ENCODE data around the gene C22orf42. TPM values are rescaled to one million over a fixed set of nuclear protein-coding genes. Genes with fewer than 3 reads are reported as not detected.

The C22orf42 gene
- total RNA-seq, 2 experiments from 2014 or later = not detected

DNA sequence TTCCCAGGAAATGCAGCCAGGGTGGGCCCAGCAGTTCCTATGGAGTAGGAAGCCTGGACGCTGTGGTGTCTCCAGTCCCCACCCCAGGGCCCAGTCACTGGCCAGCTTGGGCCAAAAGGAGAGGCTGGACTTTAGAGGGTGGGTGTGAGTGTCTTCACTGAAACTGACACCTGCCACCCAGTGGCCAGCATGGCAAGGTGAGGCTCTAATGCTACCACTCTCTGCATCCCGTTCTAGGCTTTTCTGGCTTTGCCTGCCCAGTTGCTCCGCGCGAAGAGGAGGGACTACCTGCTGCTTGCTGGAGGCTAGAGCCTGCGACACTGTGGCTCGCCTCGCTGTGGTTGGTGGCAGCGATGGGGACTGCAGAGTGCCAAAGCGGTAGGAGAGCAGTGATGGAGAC, 35.4 kb downstream of the C22orf42 start:
- peaks cover 0 to 3% of the 10 kb centered on the region in 2 experiments for H3K9me3 ChIP-seq (ENCODE audit: control insufficient read depth in 1 of 2, insufficient read depth in 1 of 2, low read length in 2 of 2)
- H3K27ac Mint-ChIP-seq = no peak overlapping the region
- TF ChIP-seq, protein P1, sequence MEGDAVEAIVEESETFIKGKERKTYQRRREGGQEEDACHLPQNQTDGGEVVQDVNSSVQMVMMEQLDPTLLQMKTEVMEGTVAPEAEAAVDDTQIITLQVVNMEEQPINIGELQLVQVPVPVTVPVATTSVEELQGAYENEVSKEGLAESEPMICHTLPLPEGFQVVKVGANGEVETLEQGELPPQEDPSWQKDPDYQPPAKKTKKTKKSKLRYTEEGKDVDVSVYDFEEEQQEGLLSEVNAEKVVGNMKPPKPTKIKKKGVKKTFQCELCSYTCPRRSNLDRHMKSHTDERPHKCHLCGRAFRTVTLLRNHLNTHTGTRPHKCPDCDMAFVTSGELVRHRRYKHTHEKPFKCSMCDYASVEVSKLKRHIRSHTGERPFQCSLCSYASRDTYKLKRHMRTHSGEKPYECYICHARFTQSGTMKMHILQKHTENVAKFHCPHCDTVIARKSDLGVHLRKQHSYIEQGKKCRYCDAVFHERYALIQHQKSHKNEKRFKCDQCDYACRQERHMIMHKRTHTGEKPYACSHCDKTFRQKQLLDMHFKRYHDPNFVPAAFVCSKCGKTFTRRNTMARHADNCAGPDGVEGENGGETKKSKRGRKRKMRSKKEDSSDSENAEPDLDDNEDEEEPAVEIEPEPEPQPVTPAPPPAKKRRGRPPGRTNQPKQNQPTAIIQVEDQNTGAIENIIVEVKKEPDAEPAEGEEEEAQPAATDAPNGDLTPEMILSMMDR (IDR thresholded peaks at IDR 0.05) = no peak
- POLR2A ChIA-PET = no interaction called here
- H3K4me3 ChIP-seq (ENCODE audit: low read length) = no peak overlapping the region
- no peaks in the 10 kb centered on the region for H3K9me3 Mint-ChIP-seq
- intact Hi-C loops (cut with DNase I, micrococcal nuclease) = no loop called here
- DNase-seq (no peak), ATAC-seq (ENCODE audit: poor library complexity) (no peak)
- H3K27ac ChIP-seq (ENCODE audit: low read depth in 1 of 2, low read length in 2 of 2) = no peak overlapping the region
- H3K27me3 ChIP-seq (ENCODE audit: control insufficient read depth in 1 of 2, insufficient read depth in 2 of 2, low read length in 2 of 2) = no peaks in the 10 kb centered on the region
- H3K4me1 ChIP-seq (ENCODE audit: insufficient read depth, low read length) = peaks cover 5% of the 10 kb centered on the region
- H3K4me3 Mint-ChIP-seq = no peak overlapping the region
- no peaks in the 10 kb centered on the region for H3K27me3 Mint-ChIP-seq
- H3K4me1 Mint-ChIP-seq (ENCODE audit: low read depth) = peaks cover 10% of the 10 kb centered on the region
- no peaks in the 10 kb centered on the region for H3K36me3 ChIP-seq (ENCODE audit: insufficient read depth, low read length)
- CTCF ChIA-PET = no interaction called here
- H3K36me3 Mint-ChIP-seq (ENCODE audit: low read depth) = no peaks in the 10 kb centered on the region

DNA sequence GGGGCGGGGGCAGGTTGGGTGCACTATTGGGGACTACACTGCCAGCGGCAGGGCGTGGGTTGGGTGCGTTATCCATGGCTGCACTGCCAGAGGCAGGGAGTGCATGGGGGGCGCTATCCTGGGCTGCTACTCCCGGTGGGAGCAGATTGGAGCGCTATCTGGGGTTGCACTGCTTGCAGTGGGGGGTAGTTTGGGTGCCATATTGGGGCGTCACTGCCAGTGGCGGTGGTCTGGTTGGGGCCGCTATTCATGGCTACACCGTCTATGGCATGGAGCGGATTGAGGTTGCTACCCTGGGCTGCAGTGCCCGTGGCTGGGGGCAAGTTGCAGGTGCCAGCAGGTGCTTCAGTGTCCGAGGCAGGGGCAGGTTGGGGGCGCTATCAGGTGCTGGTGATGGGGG, 36.2 kb downstream of the C22orf42 start:
- Histone ChIP-seq H3K27me3 (ENCODE audit: control insufficient read depth in 1 of 2, insufficient read depth in 2 of 2, low read length in 2 of 2) (no peaks in the 10 kb centered on the region), H3K4me3 (ENCODE audit: low read length) (no peak overlapping the region)
- TF ChIP-seq, protein P1 (IDR thresholded peaks at IDR 0.05) = no peak

DNA sequence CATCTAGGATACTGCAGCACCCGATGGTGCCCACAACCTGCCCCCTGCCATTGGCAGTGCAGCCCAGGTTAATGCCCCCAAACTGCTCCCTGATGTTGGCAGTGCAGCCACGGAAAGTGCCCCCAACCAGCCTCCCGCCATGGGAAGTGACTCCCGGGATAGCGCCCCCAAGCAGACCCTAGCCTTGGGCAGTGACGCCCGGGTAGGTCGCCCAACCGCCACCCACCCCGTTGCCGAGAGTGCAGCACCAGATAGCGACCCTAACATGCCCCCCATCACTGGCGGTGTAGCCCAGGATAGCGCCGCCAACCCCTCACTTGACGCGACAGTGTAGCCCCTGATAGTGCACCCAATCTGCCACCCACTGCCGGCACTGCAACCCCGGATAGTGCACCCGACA, 38.5 kb downstream of the C22orf42 start:
- Histone ChIP-seq H3K27ac (ENCODE audit: low read depth in 1 of 2, low read length in 2 of 2) (no peak overlapping the region), H3K36me3 (ENCODE audit: insufficient read depth, low read length) (no peaks in the 10 kb centered on the region), H3K27me3 (ENCODE audit: control insufficient read depth in 1 of 2, insufficient read depth in 2 of 2, low read length in 2 of 2) (no peaks in the 10 kb centered on the region), H3K4me3 (ENCODE audit: low read length) (no peak overlapping the region), H3K9me3 (ENCODE audit: control insufficient read depth in 1 of 2, insufficient read depth in 1 of 2, low read length in 2 of 2) (peaks cover 0 to 3% of the 10 kb centered on the region in 2 experiments), H3K4me1 (ENCODE audit: insufficient read depth, low read length) (peaks cover 5% of the 10 kb centered on the region)
- intact Hi-C loops (cut with DNase I, micrococcal nuclease) = no loop called here
- DNase-seq (no peak), ATAC-seq (ENCODE audit: poor library complexity) (no peak)
- H3K27ac Mint-ChIP-seq = no peak overlapping the region
- ChIA-PET CTCF (no interaction called here), POLR2A (no interaction called here)
- H3K9me3 Mint-ChIP-seq = no peaks in the 10 kb centered on the region
- peaks cover 8% of the 10 kb centered on the region for H3K4me1 Mint-ChIP-seq (ENCODE audit: low read depth)
- H3K4me3 Mint-ChIP-seq = no peak overlapping the region
- H3K36me3 Mint-ChIP-seq (ENCODE audit: low read depth) = no peaks in the 10 kb centered on the region
- H3K27me3 Mint-ChIP-seq = peaks cover 4% of the 10 kb centered on the region
- TF ChIP-seq, protein P1 (IDR thresholded peaks at IDR 0.05) = no peak

More for the DNA sequence above, 36.2 kb downstream of the C22orf42 start:
- Histone ChIP-seq H3K4me1 (ENCODE audit: insufficient read depth, low read length) (peaks cover 5% of the 10 kb centered on the region), H3K36me3 (ENCODE audit: insufficient read depth, low read length) (no peaks in the 10 kb centered on the region), H3K9me3 (ENCODE audit: control insufficient read depth in 1 of 2, insufficient read depth in 1 of 2, low read length in 2 of 2) (peaks cover 0 to 3% of the 10 kb centered on the region in 2 experiments), H3K27ac (ENCODE audit: low read depth in 1 of 2, low read length in 2 of 2) (no peak overlapping the region)
- Mint-ChIP-seq H3K4me3 (no peak overlapping the region), H3K9me3 (no peaks in the 10 kb centered on the region), H3K36me3 (ENCODE audit: low read depth) (no peaks in the 10 kb centered on the region), H3K27me3 (no peaks in the 10 kb centered on the region), H3K27ac (no peak overlapping the region), H3K4me1 (ENCODE audit: low read depth) (peaks cover 10% of the 10 kb centered on the region)
- DNase-seq (no peak), ATAC-seq (ENCODE audit: poor library complexity) (no peak)
- ChIA-PET CTCF (no interaction called here), POLR2A (no interaction called here)
- intact Hi-C loops (cut with DNase I, micrococcal nuclease) = no loop called here

Data from CD4-positive, alpha-beta T cell (primary cell).